Sigmoid colon (tissue), 7 donors: ENCODE results near the gene ASB2. TPM values are rescaled to one million over a fixed set of nuclear protein-coding genes. Genes with fewer than 3 reads are reported as not detected.
A peak's percentile ranks its signal among the peaks of the same experiment; 100 is the strongest.

ENCODE experiments used
- DNase-seq: peaks from one replicate; pipeline ENCODE4 v3.0.0-alpha.2; 2019
- H3K27ac ChIP-seq, 4 donors: fragments of 200-600 bp; sonication (generic); one replicate each; pipeline ENCODE4 v1.5.1; 2016 to 2019; ENCODE audit warnings: mild to moderate bottlenecking in 1 of 4
- H3K27me3 ChIP-seq, 3 donors: fragments of 200-600 bp; sonication (generic); one replicate each; pipeline ENCODE4 v1.5.1; 2019; ENCODE audit warnings: mild to moderate bottlenecking in 1 of 3
- H3K36me3 ChIP-seq, 4 donors: fragments of 200-600 bp; sonication (generic); one replicate each; pipeline ENCODE4 v1.5.1; 2016 to 2019
- H3K4me1 ChIP-seq, 4 donors: fragments of 200-600 bp; sonication (generic); one replicate each; pipeline ENCODE4 v1.5.1; 2017 to 2019
- H3K4me3 ChIP-seq, 4 donors: fragments of 200-600 bp; sonication (generic); one replicate each; pipeline ENCODE4 v1.5.1; 2017 to 2019; ENCODE audit warnings: mild to moderate bottlenecking in 2 of 4, moderate library complexity in 1 of 4
- H3K9me3 ChIP-seq, 4 donors: fragments of 200-600 bp in 3 of 4; sonication (generic) in 3 of 4; one replicate each; pipeline versions ENCODE4 v1.5.1 to v1.6.1; 2013 to 2019
- EP300 ChIP-seq, 4 donors: sonication (generic); formaldehyde crosslinking; IDR thresholded peaks; one replicate each; pipeline ENCODE4 v1.6.1; 2017; ENCODE audit warnings: antibody characterized with exemption in 4 of 4
- POLR2A ChIP-seq, 2 donors: fragments of 450-650 bp; IDR thresholded peaks; one replicate each; pipeline ENCODE4 v1.6.1; 2016; ENCODE audit warnings: antibody characterized with exemption in 2 of 2, mild to moderate bottlenecking in 2 of 2, moderate library complexity in 2 of 2
- POLR2AphosphoS5 ChIP-seq, 4 donors: sonication (generic); formaldehyde crosslinking; IDR thresholded peaks; one replicate each; pipeline ENCODE4 v1.6.1; 2017; ENCODE audit warnings: antibody characterized with exemption in 4 of 4
- WGBS, 2 donors: extraction: QIAGEN DNeasy Blood & Tissue Kit; methylation state at CpG; one replicate each; pipeline ENCODE4 v1.1.7; 2013; 5-methylcytosine and 5-hydroxymethylcytosine counted together
- intact Hi-C: fragments of 100-400 bp; cut with DNase I; formaldehyde crosslinking; loops from one replicate; pipeline ENCODE4 v1.15.1; 2023
- polyA plus RNA-seq, 3 donors: library from polyadenylated mRNA; stranded (reverse); fragments of 200-250 nt; gene quantifications; one replicate each; pipeline ENCODE4 v1.2.3, GENCODE V29; 2013
- total RNA-seq, 4 donors: library from RNA; depleted of rRNA; stranded (reverse); fragments of >200 nt; gene quantifications; one replicate each; pipeline ENCODE4 v1.1.0, GENCODE V29; 2016
- TF ChIP-seq, protein P1 (sequence below), 4 experiments: fragments of 450-650 bp in 3 of 4; fragments of 200-600 bp in 1 of 4; IDR thresholded peaks; one replicate each; pipeline ENCODE4 v1.5.1; 2016 to 2019; ENCODE audit warnings: antibody characterized with exemption in 4 of 4, mild to moderate bottlenecking in 3 of 4, moderate library complexity in 2 of 4
- donor health status: healthy with polysubstance abuse.
- donor health status: Bipolar disorder and iron deficiency.
- donor health status: healthy.

ASB2 gene
- total and polyA plus RNA-seq, 7 donors, result 1.2 to 178 (median 117) TPM

DNA sequence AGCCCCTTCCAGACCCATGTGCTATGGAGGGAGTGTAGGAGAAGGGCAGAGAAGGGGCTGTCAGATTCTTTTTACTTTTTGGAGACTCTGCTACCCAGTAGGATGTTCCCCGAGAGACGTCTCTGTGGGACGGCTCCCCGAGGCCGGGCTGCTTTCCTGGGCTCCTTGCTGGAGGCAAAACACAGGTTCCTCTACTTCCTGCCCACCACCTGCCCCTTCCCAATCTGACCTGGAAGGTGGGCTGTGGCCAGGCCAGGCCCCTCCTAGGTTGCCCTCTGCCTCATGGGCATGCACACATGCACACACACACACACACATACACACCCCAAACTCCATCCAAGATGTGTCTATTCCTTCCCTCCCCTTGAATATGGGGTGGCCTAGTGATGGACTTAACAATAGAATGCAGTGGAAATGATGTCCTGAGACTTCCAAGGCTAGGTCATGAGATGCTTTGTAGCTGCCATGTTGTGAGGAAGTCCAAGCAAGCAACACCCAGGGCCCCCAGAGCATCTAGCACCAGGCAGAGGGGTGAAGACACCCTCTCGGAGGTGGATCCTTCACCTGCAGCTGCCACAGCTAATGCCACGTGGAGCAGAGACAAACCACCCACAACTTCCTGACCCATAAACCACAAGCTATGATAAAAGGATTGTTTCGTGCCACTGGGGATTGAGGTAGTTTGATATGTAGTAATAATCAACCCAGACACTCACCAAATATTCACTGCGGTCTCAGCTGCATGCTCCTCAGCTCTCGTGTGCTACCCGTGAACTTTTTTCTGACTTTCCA, 1.6 kb upstream of the ASB2 start:
- Histone ChIP-seq H3K9me3 (no peaks in the 10 kb centered on the region), H3K27ac (peak overlapping the region; percentile 86 to 93 (median 90)), H3K36me3 (no peaks in the 10 kb centered on the region), H3K27me3 (no peaks in the 10 kb centered on the region), H3K4me1 (peaks cover 0 to 73% (median 53%) of the 10 kb centered on the region in 4 donors), H3K4me3 (no peak overlapping the region)
- no peak for DNase-seq
- TF ChIP-seq, protein P1, sequence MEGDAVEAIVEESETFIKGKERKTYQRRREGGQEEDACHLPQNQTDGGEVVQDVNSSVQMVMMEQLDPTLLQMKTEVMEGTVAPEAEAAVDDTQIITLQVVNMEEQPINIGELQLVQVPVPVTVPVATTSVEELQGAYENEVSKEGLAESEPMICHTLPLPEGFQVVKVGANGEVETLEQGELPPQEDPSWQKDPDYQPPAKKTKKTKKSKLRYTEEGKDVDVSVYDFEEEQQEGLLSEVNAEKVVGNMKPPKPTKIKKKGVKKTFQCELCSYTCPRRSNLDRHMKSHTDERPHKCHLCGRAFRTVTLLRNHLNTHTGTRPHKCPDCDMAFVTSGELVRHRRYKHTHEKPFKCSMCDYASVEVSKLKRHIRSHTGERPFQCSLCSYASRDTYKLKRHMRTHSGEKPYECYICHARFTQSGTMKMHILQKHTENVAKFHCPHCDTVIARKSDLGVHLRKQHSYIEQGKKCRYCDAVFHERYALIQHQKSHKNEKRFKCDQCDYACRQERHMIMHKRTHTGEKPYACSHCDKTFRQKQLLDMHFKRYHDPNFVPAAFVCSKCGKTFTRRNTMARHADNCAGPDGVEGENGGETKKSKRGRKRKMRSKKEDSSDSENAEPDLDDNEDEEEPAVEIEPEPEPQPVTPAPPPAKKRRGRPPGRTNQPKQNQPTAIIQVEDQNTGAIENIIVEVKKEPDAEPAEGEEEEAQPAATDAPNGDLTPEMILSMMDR (IDR thresholded peaks at IDR 0.05), result no peak
- TF ChIP-seq POLR2AphosphoS5 (IDR thresholded peaks at IDR 0.05), result no peak
- no peak for TF ChIP-seq EP300 (IDR thresholded peaks at IDR 0.05)
- no peak for TF ChIP-seq POLR2A (IDR thresholded peaks at IDR 0.05)
- WGBS, 2 donors, result 63 to 77% methylated on average over 11 of the region's 11 CpGs
- intact Hi-C loops, result no loop called here

DNA sequence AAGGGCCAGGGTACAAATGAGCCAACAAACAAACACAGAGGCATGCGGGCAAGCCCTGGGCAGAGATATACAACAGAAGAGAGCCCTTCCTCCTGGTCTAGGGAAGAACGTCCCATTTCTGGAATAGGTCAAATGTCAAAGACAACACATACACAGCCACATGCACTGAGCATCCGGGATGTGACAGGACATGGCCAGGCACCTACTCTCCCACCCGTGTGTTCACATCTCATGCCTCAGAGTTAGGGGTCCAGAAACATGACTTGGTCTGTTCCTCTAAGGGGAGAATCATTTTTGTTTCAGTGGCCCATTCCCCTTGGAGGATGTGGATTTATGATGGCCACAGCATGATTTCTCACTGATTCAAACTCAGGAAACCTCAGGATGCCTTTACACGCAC, 801 bp upstream of the ASB2 start:
- H3K4me1 ChIP-seq, result peaks cover 0 to 75% (median 57%) of the 10 kb centered on the region in 4 donors
- no peaks in the 10 kb centered on the region for H3K27me3 ChIP-seq
- no peak for DNase-seq
- TF ChIP-seq EP300 (IDR thresholded peaks at IDR 0.05) (no peak), POLR2AphosphoS5 (IDR thresholded peaks at IDR 0.05) (no peak), POLR2A (IDR thresholded peaks at IDR 0.05) (no peak)
- TF ChIP-seq, protein P1 (IDR thresholded peaks at IDR 0.05), result no peak
- no peaks in the 10 kb centered on the region for H3K36me3 ChIP-seq
- WGBS, 2 donors, result 57 to 82% methylated on average over 5 of the region's 5 CpGs
- intact Hi-C loops, result no loop called here
- H3K9me3 ChIP-seq, result no peaks in the 10 kb centered on the region
- peak overlapping the region; percentile 86 to 93 (median 90) for H3K27ac ChIP-seq
- H3K4me3 ChIP-seq, result peak overlapping the region in 2 of 4 donors; percentile 57 to 65

DNA sequence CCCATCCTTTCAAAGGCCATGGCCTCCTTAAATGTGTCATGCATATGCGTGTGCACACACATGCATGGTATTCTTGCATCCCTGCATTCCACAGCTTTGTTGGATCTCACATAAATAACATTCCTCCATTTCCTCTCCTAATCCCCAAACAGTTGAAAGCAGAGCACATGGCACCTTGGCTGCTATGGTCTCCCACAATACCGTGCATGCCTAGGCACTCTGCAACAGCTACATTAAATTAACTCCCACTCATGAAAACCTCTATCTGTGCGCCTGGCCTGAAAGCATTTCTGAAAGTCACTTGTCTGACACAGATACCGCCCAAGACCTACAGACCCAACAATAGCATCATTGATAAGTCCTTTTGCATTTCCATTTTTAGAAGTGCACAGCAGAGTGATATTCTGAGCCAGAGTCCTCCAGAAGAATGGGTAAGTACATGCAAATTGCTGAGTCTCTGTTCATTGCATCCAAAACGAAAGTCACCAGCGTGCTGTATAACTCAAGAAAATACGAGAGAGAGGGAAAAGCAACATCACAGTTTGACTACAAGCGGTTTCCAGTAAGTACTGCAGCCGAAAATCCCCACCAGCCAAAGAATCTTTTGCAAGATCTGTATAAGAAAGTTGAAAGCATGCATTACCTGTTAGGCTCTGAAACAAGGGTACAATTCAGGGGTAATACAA, 436 bp downstream of the ASB2 start:
- Histone ChIP-seq H3K4me1 (peaks cover 0 to 75% (median 54%) of the 10 kb centered on the region in 4 donors), H3K9me3 (no peaks in the 10 kb centered on the region), H3K4me3 (peak overlapping the region; percentile 42 to 65 (median 58)), H3K27me3 (no peaks in the 10 kb centered on the region), H3K27ac (peak overlapping the region; percentile 86 to 93 (median 90)), H3K36me3 (no peaks in the 10 kb centered on the region)
- 60 to 61% methylated on average over 9 of the region's 9 CpGs for WGBS, 2 donors
- intact Hi-C loops, result loop anchor here (2.0 kb wide), 1 partner anchor 17 kb away; no protein-coding TSS in a partner anchor
- no peak for TF ChIP-seq POLR2A (IDR thresholded peaks at IDR 0.05)
- TF ChIP-seq, protein P1 (IDR thresholded peaks at IDR 0.05), result peak in 3 of 4 experiments; percentile 25 to 51 (median 32)
- DNase-seq, result no peak

DNA sequence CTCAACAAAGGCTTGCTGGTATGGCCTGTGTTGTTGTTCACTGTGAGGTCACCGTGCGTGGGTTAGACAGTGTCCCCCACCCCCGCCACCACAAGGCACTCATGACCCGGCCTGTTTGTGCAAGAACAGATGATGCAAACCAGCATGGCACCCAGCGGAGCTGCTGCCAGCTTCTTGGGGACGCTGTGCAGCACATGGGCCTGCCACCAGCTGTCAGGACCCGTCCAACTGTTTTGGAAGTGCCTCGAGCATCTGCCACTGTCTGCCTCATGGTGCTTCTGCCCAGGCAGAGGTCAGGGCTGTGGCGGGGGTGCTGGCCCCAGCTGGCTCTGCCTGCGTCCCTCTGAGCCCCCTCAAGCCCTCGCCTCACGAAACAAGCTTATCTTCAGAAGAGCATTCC, 1.5 kb downstream of the ASB2 start:
- Histone ChIP-seq H3K27ac (peak overlapping the region; percentile 86 to 93 (median 90)), H3K36me3 (no peaks in the 10 kb centered on the region), H3K4me1 (peaks cover 0 to 75% (median 55%) of the 10 kb centered on the region in 4 donors), H3K27me3 (no peaks in the 10 kb centered on the region), H3K4me3 (peak overlapping the region; percentile 42 to 65 (median 58)), H3K9me3 (no peaks in the 10 kb centered on the region)
- TF ChIP-seq, protein P1 (IDR thresholded peaks at IDR 0.05), result no peak
- TF ChIP-seq POLR2A (IDR thresholded peaks at IDR 0.05), result no peak
- peak in 3 of 4 donors; percentile 4 to 53 (median 16) for TF ChIP-seq POLR2AphosphoS5 (IDR thresholded peaks at IDR 0.05)
- TF ChIP-seq EP300 (IDR thresholded peaks at IDR 0.05), result peak in 1 of 4 donors; percentile 4
- intact Hi-C loops, result loop anchor here (2.0 kb wide), 1 partner anchor 16 kb away; no protein-coding TSS in a partner anchor
- DNase-seq, result no peak
- WGBS, 2 donors, result 85 to 87% methylated on average over 12 of the region's 12 CpGs
